Glomerular visceral epithelial cell (primary cell): ENCODE measurements around the gene PRPF6.

Experiments used
- DNase-seq: peaks from one replicate; pipeline ENCODE4 v3.0.0-alpha.2; 2016; ENCODE audit errors: extremely low spot score

PRPF6 gene

DNA sequence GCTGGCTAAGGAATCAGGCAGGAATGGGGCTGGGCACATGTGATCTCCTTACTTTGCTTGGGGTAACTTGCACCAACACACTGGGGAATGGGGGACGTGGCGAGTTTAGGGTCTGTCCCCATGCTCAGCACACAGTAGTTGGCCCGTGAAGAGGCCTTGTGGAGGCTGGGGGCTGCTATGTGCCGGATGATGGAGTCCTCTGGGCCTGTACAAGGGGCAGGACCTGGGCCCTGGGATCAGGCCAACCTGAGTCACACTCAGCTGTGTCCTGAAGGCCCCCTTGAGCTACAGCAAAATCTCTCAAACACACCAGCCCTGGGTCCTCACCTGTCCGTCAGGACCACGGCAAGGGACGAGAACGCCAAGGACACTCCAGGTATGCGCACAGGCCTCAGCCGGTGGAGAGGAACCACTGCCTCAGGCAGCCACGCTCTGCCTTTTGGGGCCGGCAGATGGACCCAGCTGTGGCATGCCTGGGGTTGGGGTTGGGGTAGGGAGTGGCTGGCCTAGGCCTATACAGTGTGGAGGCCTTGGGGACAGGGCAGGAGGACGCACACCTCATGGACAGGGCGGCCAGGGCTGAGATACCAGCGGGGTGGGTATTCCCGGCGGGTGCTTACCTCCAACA, 35.8 kb upstream of the PRPF6 start:
- no peak for DNase-seq

DNA sequence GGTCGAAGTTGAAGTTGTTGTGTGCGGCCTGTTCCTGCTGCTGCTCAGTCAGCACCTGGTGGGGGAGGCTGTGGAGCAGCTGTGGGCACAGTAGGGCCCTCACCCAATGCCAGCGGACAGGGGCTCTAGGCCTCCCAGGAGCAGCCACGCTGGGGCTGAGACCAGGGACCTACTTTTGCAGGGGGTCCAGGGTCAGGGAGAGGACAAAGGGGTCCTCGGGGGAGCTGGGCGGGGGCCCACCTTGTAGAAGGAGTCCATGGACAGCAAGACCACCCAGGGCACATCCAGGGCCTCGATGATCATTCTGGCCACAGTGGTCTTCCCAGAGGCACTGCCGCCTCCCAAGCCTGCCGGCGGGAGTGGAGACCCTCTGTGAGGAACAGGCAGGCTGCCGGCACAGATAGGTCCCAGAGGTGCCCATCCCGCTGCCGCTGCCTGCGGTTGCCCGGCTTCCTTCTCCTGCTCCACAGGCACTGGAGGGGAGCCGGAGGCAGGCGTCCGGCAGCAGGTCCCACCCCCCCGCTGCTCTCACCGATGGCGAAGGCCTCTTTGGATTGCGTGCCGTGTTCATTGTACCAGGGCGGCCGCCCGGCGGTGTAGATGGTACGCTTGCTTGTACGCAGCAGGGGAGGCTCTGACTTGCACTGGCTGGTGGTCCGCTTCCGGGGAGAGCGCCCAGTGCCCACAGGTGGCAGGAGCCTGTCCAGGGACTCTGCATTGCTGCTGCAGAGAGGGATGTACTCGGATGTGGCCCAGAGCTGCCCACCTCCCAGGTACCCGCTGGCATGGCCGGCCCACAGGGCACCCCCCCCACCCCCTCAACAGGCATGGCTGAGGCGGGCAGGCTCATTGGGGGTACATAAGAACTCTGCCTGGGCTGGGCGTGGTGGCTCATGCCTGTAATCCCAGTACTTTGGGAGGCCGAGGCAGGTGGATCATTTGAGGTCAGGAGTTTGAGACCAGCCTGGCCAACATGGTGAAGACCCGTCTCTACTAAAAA, 34.7 kb upstream of the PRPF6 start:
- no peak for DNase-seq

DNA sequence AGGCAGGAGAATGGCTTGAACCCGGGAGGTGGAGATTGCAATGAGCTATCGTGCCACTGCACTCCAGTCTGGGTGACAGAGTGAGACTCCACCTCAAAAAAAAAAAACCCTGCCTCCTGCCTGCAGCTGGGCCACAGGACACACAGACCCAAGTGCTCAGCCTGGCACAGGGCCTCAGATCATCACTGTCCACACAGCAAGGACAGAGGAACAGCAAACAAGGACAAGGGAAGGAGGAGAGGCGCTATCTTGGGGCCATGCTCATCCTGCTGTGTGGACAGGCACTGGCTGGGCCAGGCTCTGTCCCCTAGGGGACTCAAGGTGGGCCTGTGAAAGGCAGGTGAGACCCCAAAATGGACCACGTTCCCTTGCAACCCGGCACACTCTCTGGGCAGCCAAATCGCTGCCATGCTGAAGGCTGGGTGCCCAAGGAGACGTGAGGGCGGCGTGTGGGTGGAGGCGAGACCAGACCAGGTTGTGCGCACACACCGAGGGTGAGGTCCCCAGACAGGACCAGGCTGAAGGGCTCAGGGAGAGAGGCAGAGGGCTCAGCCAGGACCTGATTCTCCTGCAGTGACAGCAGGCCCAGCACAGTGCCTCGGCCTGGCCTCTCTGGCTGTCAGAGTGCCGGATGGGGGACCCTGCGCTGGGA, 33.8 kb upstream of the PRPF6 start:
- DNase-seq: no peak

DNA sequence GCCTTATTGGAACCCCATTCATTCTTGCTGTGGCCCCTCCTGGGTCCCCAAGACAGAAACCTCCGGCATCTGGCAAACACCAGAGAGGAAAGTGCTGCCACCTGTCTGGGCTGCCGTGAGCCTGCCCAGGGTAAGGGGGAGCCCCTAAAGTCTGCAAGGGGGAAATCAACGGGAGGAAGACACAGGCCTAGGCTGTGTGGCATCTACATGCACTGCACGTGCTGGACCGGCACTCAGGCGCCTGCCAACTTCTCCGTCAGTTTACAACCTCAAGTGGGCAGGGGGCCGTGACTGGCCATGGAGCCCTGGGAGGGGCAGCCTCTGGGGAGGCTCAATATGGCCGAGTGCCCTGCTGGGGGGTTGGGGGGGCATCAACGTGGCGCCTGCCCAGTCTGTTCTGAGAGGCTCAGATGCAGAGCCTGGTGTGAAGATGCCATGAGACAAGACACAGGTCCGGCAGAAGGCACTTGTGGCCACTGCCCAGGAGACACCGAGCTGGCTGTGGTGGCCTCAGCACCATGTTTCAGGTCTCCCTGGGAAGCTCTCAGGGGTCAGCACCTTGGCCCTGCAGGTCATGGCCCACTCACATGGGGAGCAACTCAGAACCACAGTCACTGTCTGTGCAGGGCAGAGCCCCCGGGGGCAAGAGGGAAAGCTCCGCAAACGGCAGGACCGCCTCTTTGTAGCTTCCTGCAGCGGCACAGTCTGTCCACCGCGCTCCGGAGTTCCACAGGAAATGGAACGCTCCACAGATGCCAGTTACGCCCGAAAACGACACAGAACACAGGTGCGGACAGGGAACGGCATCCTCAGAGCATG, 33.1 kb upstream of the PRPF6 start:
- no peak for DNase-seq

DNA sequence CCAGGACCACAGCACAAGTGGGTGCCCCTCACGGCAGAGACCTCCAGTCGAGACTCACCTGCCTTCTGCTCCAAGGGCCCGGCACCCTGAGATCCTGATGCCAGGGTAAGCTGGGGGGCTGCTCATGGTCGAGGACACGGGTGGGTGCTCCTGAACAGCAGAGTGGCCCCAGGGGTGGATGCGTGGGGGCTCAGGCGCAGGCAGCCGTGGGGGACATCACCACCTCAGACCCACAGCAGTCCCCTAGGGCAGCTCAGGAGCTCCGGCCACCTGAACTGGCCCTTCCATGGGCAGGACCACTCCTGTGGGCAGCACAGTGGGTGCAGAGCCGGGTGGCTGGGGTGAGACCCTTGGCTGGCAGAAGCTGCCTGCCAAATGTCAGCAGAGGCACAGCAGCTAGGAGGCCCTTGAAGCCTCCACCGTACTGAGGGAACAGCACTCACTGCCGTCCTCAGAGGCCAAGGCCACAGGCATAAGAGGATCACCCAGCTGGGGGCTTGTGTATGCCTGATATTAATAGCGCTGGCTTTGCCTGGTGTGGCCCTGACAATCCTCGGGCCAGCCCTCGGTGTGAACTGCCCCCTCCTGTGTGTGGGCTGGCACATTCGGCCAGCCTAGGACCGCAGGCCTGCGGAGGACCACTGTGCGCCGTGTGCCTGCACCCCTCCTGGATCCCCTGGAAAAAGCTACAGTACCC, 30.1 kb upstream of the PRPF6 start:
- DNase-seq: no peak

DNA sequence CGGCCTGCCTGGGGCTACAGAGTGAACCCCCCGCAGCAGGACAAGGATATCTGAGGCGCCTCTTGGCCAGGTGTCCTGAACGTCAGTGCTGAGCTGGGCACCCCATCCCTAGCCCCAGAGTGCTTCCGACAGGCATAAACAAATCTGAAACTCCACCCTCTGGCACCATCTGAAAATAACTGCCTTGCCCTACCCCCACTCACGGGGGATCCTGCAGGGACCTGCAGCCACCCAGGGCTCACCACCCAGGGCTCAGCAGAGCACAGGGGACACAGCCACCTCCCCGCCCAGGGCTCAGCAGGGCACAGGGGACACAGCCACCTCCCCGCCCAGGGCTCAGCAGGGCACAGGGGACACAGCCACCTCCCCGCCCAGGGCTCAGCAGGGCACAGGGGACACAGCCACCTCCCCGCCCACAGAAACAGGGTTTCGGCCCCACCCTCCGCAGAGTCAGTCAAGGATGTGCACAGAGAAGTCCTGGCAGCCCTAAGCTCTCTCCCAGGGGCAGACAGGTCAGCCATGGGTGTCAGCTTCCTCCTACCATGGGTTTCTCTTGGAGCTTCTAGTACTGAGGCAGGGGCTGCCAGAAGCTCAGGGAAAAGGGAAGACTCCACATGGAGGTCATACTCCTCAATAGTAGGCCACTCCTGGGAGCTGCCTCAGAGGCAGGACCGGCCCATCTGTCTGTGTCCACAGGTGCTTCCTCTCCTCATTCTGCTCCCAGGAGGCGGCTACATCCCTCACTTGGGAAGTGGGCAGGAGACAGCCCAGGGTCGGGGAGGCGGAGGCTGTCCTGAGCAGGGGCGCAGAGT, 29.3 kb upstream of the PRPF6 start:
- no peak for DNase-seq

DNA sequence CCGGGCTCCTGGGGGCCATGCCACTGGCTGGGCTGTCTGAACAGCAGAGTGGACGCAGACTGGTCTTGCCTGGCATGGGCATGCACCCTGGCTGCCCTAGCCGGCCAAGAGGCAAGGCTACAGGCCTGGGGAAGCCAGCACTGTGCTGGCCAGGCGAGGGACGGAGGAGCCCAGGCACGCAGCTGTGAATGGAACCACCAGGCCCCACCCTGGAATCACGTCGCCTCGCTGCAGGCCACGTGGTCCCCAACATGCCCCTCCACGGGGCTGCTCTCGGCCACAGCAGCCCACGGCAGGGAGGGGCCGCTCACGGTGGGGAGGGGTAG, 28.8 kb upstream of the PRPF6 start:
- DNase-seq: no peak

DNA sequence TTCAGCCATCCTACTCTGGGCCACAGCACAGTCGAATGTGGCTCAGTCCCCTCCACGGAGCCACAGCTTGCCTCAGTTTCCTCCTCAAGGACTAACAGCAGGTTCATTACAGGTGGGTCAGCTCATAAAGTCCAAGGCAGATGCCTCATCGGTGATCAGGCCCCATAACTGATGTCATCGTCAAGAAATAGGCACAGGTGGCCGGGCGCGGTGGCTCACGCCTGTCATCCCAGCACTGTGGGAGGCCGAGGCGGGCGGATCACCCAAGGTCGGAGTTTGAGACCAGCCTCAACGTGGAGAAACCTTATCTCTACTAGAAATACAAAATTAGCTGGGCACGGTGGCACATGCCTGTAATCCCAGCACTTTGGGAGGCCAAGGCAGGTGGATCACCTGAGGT, 28.2 kb upstream of the PRPF6 start:
- DNase-seq: no peak

DNA sequence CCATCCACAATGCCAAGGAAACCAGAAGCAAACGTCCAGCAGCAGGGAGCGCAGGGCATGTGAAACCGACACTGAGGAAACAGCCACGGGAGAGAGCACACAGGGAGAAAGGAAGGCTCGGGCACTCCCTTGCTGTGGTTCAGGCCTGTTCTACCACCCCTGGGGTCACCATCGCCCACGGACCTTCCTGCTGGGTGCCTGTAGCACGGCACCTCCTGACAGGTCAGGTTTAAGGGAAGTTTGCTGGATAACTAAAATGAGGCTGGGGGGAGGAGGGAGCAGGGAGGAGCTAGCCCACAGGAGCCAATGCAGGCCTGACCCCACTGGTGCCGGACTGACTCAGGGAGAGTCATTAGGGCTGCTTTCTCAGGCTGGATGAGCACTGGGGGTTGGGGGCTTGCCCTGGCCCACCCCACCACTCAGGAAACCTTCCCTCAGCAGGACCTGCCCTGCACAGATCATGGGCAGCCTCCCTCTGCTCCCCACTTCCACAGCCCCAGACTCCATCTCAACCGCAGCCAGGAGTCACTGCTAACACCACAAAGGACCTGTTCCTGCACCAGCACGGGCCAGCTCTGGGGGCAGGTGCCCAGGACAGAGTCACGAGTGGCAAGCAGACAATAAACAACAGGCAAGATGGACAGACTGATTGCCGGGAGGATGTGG, 27.0 kb upstream of the PRPF6 start:
- no peak for DNase-seq

DNA sequence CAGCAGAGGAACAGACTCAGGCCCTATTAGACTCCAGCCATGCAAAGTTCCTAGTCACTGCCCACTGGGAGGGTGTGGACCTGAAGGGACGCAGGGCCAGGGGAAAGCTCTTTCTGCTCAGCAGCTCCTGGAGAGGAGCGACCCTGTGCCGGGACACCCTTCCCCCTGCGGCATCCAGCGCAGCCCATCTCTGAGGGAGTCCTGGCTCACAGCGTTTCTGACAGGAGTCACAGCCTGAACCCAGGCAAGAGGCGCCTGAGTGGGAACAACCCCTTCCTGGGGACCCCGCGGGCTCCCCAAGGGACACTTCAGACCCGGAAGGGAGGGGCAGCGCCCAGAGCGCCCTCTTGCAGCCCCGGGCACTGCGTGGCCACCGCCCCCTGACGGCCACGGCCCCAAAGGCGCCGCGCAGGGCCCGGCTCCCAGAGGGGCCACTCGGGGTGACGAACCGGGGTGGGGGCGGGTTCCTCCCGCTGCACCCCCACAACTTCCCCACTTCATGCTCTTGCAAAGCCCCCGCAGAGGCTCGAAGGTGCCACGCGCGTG, 25.6 kb upstream of the PRPF6 start:
- peak; percentile 39 for DNase-seq

DNA sequence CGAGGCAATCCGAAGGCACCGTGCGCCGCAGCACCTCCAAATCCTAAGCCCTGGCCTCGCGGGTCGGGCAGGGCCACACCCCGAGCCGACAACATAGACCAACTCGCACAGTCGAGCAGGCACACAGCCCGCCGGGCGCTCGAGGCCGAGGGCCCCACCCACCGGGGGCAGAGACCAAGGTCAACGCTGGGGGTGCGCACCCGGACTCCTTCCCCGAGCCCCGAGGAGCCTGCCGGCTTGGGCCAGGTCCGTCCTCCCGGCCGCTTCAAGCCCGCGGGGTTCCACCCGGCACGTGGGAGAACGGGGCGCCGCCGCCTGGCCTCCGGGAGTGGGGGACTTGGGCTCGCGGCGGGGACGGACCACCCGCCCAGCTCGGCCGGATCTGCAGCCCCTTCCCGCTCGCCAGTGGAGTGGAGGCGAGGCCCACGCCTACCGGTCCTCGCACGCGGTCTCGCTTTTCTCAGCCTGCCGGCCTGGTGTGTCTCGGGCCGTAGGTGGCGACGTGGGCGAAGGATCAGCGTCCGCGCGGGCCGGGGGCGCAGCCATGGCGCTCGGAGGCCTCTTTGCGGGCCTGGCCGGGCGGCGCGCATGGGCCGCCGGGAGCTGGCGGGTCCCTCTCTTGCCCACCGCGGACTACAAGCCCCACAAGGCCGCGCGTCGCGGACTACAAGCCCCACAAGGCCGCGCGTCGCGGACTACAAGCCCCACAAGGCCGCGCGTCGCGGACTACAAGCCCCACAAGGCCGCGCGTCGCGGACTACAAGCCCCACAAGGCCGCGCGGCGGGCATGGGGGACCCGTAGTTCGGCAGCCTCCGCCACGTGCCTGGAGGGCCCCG, 24.9 kb upstream of the PRPF6 start, which contains the start of gene UCKL1:
Gene UCKL1, minus strand, starts transcription at position 590 of the 837 bp plus-strand sequence. Its CDS starts 44 bp downstream, at position 546.
- DNase-seq: peak; percentile 83

DNA sequence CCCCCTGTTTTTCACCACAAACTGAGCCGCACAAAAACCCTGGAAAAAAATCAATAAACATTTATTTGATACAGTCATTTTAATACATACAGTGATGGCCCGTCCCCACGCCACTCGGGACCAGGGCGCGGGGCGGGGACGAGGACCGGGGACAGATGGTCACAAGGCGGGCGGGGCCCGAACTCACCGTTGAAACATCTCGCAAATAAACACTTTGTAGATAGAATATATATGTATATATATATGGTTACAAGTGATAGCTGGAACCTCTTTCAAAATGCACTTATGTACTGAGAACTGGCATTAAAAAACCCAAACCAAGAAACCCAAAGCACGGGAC, 24.3 kb upstream of the PRPF6 start:
- DNase-seq: no peak

DNA sequence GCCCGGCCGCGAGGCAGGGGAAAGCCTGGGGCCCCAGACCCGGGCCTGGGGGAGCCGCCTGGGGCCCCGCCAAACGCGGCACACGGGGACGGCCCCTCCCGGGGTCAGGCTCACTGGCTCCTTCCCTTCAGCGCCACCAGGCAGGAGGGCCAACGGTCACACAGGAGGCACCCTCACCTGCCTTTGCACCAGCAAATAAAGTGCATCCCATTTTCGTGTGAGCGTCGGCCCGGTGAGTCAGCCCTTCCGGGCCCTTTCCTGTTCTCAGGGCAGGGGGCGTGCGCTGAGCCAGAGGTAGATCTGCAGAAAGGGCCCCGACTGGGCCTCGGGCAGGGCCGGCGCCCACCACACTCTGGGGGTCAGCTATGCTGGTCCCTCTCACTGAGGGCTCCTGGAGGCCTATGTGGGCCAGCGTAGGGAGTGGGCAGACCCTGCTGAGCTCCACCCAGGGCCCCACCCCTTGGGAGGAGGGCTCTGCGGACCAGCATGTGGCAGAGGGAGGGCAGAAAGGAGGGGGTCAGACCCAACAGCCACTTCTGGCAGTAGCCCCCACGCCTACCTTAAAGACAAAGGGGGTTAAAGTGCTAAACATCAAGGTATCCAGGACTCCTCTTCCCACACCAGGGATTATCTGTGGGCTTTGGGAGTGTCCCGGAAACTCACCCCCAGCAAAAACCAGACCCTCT, 23.8 kb upstream of the PRPF6 start:
- DNase-seq: peak; percentile 64

DNA sequence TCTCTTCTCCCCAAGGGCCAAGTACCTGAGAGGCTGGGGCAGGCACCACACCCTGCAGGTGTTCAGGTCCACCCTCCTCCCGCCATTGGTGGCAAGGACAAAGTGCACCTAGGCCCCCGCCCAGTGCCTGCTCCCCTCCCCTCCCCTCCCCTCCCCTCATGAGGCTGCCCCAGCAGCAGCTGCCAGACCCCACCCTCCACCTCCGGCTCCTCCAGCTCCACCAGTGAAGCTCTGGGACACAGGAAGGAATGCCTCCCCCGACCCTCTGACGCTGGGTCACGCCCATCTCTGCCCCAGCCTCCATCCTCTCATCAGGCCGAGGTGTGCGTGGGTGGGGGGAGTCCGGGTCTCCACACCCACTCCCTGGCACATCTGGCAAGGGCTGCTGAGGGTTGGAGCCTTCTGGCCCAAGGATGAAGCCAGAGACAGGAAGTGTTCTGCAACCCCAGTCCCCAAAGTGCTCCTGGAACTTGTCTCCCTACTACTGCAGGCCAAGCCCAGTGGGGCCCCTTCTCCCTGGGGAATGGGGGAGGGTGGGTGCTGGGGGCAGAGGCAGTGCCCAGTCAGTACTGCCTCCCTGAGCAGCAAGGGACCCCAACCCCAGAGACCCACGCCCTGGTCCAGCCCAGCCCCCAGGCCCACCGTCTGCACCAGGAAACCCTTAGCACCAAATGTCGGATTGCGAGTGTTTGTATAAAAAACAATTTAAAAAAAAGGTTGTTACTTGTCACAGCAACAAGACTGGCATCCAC, 23.1 kb upstream of the PRPF6 start:
- no peak for DNase-seq

DNA sequence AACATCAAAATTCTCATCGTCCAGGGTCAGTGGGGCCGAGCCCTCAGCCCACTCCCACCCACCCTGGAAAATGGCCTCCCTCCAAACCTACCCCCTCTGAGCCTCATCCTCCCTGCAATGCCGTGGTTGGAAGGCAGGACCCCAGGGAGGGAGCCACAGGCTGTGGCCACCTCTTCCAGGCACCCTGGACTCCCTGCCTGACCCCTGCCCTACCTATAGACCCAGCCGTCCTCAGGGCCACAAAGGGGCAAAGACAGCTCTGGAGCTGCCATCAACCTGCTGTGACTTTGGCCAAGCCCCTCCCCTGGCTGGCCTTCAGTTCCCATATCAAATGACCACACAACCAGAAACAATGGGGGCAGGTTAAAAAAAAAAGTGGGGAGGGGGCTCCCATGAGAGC, 22.5 kb upstream of the PRPF6 start:
- DNase-seq: no peak

DNA sequence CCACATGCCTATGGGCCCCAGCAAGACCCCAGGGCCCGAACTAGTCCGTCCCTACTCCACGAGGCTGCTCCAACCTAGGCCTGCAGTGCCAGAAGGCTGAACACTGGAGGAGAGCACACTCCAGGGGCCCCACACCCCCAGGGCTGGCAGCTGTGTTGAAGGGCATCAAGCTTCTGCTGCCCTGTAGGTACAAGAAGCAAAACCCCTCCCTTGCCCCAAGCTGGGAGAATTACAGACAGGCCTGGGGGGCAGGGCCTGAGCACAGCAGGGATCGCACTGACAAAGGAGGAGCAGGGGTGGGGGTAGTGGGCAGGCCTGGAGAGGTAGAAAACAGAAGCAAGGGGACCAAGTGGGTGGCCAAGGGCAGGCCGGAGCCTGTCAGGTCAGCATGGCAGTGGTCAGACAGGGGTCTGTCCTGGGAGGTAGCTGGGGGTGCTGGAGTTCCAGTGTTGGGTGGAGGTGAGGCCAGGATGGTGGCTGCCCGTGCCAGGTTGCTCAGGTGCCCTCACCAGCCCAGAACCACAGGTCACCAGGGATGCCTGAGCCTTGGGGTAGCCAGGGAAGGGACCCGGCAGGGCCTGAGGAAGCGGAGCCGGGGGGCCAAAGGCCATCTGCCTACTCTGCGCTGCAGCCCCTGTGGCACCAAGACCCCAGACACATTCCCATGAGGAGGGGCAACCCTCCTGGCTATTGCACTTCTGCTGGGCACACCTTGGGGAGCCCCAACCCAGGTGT, 21.8 kb upstream of the PRPF6 start:
- no peak for DNase-seq

DNA sequence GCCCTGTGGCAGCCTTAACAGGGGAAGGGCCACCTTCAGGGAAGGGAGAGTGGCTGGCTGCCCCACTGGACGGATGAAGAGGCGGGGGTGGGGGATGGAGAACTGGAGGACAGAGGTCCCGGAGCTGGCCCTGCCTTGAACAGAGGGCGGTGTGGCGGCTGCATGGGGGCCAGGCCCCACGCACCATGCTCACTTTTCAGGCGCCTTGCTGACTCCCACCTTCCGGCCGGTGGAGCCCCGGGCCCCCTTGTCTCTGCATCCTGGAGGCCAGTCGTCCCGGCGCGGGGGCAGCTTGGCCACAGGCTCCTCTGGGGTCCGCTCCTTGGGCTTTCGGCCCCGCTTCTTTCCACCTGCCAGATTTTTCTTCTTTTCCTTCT, 21.2 kb upstream of the PRPF6 start:
- no peak for DNase-seq
